Measurements from ENCODE around the gene IFNAR2.

GRCh38 chr21:33268393-33268736 is 38.6 kb downstream of the IFNAR2 start:
- TF ChIP-seq, protein P1, sequence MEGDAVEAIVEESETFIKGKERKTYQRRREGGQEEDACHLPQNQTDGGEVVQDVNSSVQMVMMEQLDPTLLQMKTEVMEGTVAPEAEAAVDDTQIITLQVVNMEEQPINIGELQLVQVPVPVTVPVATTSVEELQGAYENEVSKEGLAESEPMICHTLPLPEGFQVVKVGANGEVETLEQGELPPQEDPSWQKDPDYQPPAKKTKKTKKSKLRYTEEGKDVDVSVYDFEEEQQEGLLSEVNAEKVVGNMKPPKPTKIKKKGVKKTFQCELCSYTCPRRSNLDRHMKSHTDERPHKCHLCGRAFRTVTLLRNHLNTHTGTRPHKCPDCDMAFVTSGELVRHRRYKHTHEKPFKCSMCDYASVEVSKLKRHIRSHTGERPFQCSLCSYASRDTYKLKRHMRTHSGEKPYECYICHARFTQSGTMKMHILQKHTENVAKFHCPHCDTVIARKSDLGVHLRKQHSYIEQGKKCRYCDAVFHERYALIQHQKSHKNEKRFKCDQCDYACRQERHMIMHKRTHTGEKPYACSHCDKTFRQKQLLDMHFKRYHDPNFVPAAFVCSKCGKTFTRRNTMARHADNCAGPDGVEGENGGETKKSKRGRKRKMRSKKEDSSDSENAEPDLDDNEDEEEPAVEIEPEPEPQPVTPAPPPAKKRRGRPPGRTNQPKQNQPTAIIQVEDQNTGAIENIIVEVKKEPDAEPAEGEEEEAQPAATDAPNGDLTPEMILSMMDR (IDR thresholded peaks at IDR 0.05; ENCODE audit: poor library complexity, severe bottlenecking) = no peak
- TF ChIP-seq SMC3 (conservative IDR thresholded peaks at IDR 0.05; ENCODE audit: poor library complexity) (no peak), REST (IDR thresholded peaks at IDR 0.05; ENCODE audit: borderline replicate concordance) (no peak), POLR2AphosphoS5 (IDR thresholded peaks at IDR 0.05) (no peak), TAF1 (IDR thresholded peaks at IDR 0.05; ENCODE audit: low read depth) (no peak)

All from neural cell (in vitro differentiated cells).